ENCODE data around the gene ITPR3.
A peak's percentile ranks its signal among the peaks of the same experiment; 100 is the strongest.

Gene ITPR3

DNA sequence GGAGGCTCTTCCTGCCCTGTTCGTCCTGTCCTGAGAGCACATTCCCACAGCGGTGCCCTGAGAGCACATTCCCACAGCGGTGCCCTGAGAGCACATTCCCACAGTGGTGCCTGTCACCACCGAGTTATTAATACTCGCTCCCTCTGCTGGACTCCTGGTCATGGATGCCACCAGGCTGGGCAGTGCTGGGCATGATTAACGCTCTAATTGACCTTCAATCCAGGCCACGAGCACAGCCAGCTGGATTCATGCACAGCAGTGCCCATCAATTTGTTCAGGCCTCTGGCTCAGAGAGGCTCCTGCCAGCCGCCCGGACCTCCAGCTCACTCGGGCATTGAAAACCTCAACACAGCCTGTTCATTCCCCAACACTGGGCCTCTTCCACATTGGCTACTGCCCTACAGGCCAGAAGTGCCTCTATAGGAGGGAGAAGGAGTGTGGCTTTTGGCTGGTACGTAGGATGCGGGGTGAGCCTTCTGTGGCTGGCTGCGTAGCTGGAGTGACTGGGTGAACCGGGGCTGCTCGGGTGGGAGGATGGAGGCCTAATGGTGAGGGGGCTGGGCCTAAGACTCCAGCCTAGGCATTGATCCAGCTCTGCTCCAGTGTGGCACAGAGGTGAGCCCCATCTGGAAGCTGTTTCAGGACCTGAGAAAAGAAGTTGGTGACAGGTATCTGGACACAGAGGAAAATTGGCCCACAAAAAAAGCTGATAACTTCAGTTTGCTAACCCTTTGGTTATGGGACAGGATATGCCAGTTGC lies 116.3 kb downstream of the ITPR3 start:
- no peak for DNase-seq (ENCODE audit: low read depth in 2 of 2)

DNA sequence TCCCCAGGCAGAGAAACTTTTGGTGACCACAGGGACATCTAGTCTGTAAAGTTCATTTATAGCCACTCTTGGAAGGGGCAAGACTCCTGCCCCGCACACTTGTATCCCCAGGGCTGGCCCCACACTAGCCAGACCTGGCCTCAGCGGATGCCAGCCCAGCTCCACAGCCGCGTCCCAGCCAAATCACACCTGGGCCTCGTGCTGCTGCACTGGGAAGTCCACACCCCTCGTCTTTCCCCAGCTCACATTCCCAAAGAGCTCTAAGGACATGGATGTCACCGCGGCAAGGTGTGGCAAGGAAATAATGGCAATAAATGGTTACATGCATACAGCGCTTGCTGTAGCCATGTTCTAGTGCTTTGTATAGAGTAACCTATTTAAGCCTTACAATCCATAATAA lies 117.0 kb downstream of the ITPR3 start:
- no peak for DNase-seq (ENCODE audit: low read depth in 2 of 2)

DNA sequence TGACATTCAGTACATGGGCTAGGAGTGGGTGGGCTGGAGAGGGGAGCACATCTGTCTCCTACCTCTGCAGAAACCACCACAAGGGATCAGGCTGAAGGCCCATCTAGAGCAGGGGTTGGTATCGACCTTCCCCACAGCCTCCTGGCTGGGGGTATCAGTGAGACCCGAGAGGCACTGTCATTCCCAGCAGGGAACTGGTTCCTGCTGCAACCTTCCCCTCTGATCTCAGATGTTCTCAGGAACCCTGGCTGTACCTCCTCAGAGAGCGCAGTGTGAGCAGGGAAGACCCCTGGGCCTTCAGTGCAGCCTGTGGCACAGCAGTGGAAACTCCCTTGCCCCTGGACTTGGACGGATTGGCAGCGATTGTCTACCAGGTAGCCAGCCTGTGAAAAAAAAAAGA lies 117.8 kb downstream of the ITPR3 start:
- no peak for DNase-seq (ENCODE audit: low read depth in 2 of 2)

DNA sequence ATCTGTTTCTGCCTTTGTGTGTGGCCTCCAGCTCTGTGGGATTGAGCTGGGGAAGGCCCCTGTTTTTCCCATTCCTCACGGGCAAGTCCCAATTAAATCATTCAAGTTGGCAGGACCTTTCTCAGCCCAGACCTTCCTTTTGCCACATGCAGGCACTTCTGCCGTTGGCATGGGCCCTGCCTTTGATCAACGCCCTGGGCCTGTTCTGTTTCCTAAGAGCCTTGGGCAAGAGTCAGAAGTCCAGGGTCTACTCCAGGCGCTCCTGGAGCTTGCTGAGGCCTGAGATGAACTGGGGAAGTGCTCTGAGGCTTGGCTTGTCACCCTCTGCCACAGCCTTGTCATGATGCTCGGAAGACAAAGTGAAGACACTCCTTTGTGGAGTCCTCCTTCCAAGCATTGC lies 118.4 kb downstream of the ITPR3 start:
- DNase-seq (ENCODE audit: low read depth in 2 of 2) = no peak

DNA sequence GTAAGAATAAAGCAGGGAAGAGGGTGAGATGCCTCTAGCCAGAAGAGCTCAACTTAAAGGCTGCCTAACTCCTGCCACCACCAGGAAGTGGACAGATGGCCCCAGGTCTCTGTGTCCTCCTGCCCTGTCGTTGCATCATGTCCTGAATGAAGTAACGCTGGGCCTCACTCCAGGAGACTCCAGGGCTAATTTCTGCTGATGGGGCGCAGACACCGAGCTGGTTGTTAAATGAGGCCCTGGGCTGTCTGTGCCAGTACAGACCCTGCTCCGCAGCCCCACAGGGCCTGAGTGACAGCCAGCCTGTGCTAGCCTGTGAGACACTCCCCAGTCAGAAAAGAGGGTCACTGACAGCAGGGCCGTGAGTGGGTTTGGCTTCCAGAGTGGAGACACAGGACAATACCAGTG lies 119.1 kb downstream of the ITPR3 start:
- DNase-seq (ENCODE audit: low read depth in 2 of 2) = no peak

DNA sequence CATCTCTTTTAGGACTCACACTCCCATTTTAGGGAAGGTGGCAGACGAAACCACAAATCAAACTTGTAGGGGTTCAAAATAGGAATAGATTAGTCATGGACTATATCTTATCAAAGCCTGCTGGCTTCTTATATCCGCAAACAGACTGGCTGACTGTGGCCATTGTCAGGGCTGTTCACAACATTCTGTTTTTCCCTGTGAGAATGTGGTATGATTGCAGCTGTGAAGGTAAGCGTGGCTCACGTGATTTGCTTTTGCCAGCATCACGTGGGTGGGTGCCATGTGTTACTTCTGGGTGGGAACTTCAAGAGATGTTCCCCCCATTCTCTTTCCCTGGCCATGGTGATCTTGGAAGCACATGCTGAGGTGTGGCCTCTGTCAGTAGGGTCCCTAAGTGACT lies 119.7 kb downstream of the ITPR3 start:
- DNase-seq (ENCODE audit: low read depth in 2 of 2) = no peak

DNA sequence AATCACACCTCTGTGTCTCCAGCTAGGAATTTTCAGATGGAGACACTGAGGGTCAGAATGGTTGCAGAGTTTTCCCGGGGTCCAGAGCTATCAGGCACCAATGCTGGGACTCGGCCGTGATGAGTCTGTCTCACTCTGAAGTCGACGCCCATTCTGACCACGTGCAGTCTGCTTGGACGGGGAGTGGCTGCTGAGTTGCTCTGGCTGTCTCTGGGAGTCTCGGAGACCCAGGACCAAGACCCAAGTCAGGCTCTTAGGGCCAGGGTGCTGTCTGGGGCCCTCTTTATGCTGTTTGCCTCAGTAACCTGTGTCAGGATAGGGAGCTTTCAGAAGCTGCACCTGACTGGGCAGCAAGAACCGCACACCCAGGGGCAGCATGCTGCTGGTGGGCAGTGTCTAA lies 121.0 kb downstream of the ITPR3 start:
- no peak for DNase-seq (ENCODE audit: low read depth in 2 of 2)

DNA sequence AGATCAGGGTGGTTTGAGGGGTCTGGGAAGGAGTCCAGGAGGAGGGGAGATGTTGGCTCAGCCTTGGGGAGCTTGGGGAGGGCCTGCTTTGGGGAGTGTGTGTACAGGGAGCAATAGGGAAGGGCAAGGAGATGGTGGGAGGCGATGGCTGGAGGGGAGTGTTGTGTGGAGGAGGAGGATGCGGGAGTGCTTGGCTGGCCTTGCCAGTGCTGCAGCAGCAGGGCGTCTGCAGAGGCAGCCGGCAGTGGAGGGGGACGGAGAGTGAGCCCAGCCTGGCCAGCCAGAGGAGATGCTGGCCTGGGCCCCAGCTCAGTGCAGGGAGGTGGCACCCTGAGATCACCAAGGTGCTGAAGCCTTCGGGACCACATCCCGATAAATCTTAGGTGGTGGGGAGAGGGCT lies 121.7 kb downstream of the ITPR3 start:
- DNase-seq (ENCODE audit: low read depth in 2 of 2) = no peak

DNA sequence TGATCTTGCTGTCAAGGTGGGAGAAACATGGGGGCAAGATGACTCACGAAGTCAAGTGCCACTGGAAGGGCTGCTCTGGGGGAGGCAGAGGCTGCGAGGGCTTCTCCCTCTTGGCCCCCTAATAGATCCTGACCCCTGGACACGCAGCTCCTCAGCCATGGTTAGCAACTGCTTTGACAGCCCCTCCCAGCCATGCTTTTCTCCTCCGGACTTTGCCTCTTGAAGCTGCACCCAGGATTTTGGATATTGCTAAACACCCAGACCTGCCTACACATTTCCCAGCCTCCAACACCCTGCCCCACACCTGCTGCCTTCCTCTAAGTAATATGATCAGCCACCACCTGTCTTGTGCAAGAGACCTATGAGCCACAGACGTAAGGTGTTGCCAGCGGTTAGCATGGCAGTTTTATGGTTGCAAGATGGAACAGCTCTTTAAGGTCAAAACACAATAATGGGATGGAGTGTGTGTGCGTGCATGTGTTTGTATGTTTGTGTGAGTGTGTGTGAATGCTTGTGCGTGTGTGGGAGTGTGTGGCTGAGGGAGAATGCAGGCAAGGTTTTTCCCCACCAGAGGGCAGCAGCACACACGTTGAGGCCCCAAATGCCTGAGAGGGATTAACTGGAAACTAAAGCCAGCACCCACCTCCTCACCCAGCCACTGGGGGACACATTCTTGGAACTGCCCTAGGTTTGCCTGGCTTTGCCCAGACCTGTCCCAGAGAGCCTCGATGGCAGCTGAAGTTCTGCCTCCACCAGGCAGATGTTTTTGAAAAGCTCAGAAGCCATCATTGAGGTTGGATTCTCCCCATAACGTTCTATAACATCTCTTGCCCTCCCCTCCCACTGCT lies 123.1 kb downstream of the ITPR3 start:
- DNase-seq (ENCODE audit: low read depth in 2 of 2) = peak; percentile 47 to 57

DNA sequence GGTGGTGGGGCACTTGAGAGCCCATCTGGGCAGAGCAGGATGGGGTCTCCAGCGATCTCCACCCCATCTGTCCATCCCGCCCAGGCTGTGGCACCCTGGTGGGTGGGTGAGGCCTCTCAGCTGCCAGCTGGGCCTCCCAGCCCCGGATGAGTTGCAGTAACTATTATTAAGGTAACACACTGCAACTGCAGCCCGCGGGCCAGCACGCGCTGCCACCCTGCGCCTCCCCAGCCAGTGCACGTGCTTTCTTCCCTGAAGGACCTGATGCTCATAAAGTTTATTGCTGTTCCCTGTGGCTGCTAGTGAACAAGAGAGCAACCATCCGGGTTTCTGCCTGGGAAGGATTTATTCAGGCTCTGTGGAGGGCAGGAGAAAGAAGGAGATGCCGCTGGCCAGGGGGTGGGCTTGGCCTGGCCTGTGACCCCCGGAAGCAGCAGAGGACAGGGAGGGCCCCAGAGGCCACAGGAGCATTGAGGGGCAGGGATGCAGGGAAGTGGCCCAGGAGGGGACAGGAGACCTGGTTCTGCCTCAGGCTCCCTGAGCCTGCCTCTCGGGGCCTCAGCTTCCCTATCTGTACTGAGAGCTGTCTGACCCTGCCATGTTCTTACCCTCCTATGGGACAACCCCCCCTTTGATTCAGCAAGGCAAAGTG lies 123.9 kb downstream of the ITPR3 start:
- DNase-seq (ENCODE audit: low read depth in 2 of 2) = no peak

DNA sequence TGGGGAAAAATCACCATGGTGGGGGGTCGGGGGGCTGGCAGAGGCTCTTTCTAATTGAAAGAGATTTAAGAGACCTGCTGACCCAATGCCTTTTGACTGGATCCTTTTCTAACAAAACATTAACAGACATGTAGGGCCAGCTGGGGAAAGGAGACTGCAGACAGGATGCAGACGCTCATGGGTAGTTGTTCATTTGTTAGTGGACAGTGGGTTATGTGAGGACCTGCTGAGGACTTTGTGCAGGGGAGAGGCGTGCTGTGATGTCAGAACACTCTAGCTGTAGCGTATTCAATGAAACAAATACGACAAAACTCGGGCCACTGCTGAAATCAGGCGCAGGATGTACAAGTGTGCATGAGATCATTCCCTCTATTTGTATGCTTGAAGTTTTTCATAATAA lies 124.4 kb downstream of the ITPR3 start:
- no peak for DNase-seq (ENCODE audit: low read depth in 2 of 2)

Measured in stimulated activated CD8-positive, alpha-beta memory T cell treated with anti-CD3 and anti-CD28 coated beads, Interleukin-7, amount 100 ng/mL, for 1 hour (primary cell).